Activated CD4-positive, CD25-positive, alpha-beta regulatory T cell treated with anti-CD3 and anti-CD28 coated beads, Interleukin-2, amount 50 U/mL, for 24 hours (primary cell): ENCODE data around the gene UBE2QL1.
"Not testable (repeated sequence)": the region's sequence is repeated elsewhere in the genome, so short reads cannot be mapped to it uniquely, and the experiment has no call there.

Source experiments
- ATAC-seq, 2 donors: fragments of 150-1000 bp; cut with Tn5 transposase; one replicate each; pipeline ENCODE4 v1.10.0; 2021; ENCODE audit warnings: mild to moderate bottlenecking in 1 of 2, moderate library complexity in 1 of 2

Gene UBE2QL1

GRCh38 chr5:6501701-6502100 lies 53.0 kb downstream of the UBE2QL1 start:
- ATAC-seq: no peak

GRCh38 chr5:6502421-6502820 lies 53.8 kb downstream of the UBE2QL1 start:
- ATAC-seq: no peak

- ATAC-seq: no peak
Measured at GRCh38 chr5:6503342-6503741, 54.7 kb downstream of the UBE2QL1 start.

GRCh38 chr5:6504677-6505415 lies 56.2 kb downstream of the UBE2QL1 start:
- ATAC-seq: no peak

GRCh38 chr5:6505416-6505755 lies 56.7 kb downstream of the UBE2QL1 start:
- no peak for ATAC-seq

GRCh38 chr5:6505783-6506557 lies 57.3 kb downstream of the UBE2QL1 start:
- no peak for ATAC-seq

- ATAC-seq: no peak
Measured at GRCh38 chr5:6506611-6507010, 58.0 kb downstream of the UBE2QL1 start.

GRCh38 chr5:6508931-6509330 lies 60.3 kb downstream of the UBE2QL1 start:
- ATAC-seq: no peak

GRCh38 chr5:6510132-6510531 lies 61.5 kb downstream of the UBE2QL1 start:
- no peak for ATAC-seq

- no peak for ATAC-seq
Measured at GRCh38 chr5:6510973-6511372, 62.3 kb downstream of the UBE2QL1 start.

GRCh38 chr5:6515812-6516211 lies 67.2 kb downstream of the UBE2QL1 start:
- not testable (repeated sequence) for ATAC-seq

GRCh38 chr5:6516823-6517222 lies 68.2 kb downstream of the UBE2QL1 start:
- ATAC-seq: no peak

GRCh38 chr5:6517510-6517909 lies 68.9 kb downstream of the UBE2QL1 start:
- ATAC-seq: no peak

GRCh38 chr5:6518298-6519057 lies 69.8 kb downstream of the UBE2QL1 start:
- no peak for ATAC-seq

GRCh38 chr5:6520201-6520600 lies 71.5 kb downstream of the UBE2QL1 start:
- no peak for ATAC-seq

GRCh38 chr5:6522331-6522730 lies 73.7 kb downstream of the UBE2QL1 start:
- no peak for ATAC-seq

- ATAC-seq: no peak
Measured at GRCh38 chr5:6522923-6523322, 74.3 kb downstream of the UBE2QL1 start.

GRCh38 chr5:6525422-6525821 lies 76.8 kb downstream of the UBE2QL1 start:
- ATAC-seq: no peak

GRCh38 chr5:6525910-6526309 lies 77.3 kb downstream of the UBE2QL1 start:
- ATAC-seq: no peak

- ATAC-seq: no peak
Measured at GRCh38 chr5:6527749-6528455, 79.2 kb downstream of the UBE2QL1 start.

- ATAC-seq: no peak
Measured at GRCh38 chr5:6535594-6535993, 86.9 kb downstream of the UBE2QL1 start.

- ATAC-seq: no peak
Measured at GRCh38 chr5:6539060-6539459, 90.4 kb downstream of the UBE2QL1 start.
